Gastrocnemius medialis (tissue), 4 donors: ENCODE measurements around the gene MSL1. TPM values are rescaled to one million over a fixed set of nuclear protein-coding genes. Genes with fewer than 3 reads are reported as not detected.

Experiments
- ATAC-seq, 2 donors: fragments of 150-250 bp; one replicate each; pipeline ENCODE4 v1.9.1; 2016
- DNase-seq, 2 donors: peaks; one replicate each; pipeline ENCODE4 v3.0.0-alpha.2; 2019
- H3K27ac ChIP-seq, 4 donors: fragments of 200-600 bp; sonication (generic); 1 replicate in 1 of 4; 2 replicates in 3 of 4; pipeline ENCODE4 v1.5.1; 2016 to 2018; ENCODE audit warnings: mild to moderate bottlenecking in 2 of 4, moderate library complexity in 1 of 4
- H3K27me3 ChIP-seq, 3 donors: fragments of 200-600 bp; sonication (generic) in 2 of 3; 1 replicate in 1 of 3; 2 replicates in 2 of 3; pipeline versions ENCODE4 v1.5.1 to v1.6.0; 2016 to 2019; ENCODE audit warnings: mild to moderate bottlenecking in 1 of 3, moderate library complexity in 1 of 3
- H3K36me3 ChIP-seq, 2 donors: fragments of 200-600 bp; sonication (generic) in 1 of 2; one replicate each; pipeline ENCODE4 v1.5.1; 2017 to 2018
- H3K4me1 ChIP-seq, 2 donors: fragments of 200-600 bp; sonication (generic) in 1 of 2; one replicate each; pipeline ENCODE4 v1.5.1; 2016 to 2017; ENCODE audit warnings: mild to moderate bottlenecking in 2 of 2
- H3K4me3 ChIP-seq, 4 donors: fragments of 200-600 bp; sonication (generic) in 3 of 4; 1 replicate in 1 of 4; 2 replicates in 3 of 4; pipeline ENCODE4 v1.5.1; 2016 to 2019; ENCODE audit warnings: mild to moderate bottlenecking in 2 of 4
- H3K9me3 ChIP-seq, 3 donors: fragments of 200-600 bp; sonication (generic) in 2 of 3; 1 replicate in 1 of 3; 2 replicates in 2 of 3; pipeline ENCODE4 v1.5.1; 2016 to 2019
- POLR2A ChIP-seq, 2 donors: fragments of 450-650 bp; IDR thresholded peaks; one replicate each; pipeline ENCODE4 v1.6.1; 2017; ENCODE audit warnings: antibody characterized with exemption in 2 of 2, mild to moderate bottlenecking in 2 of 2, moderate library complexity in 2 of 2
- in situ Hi-C, 4 donors: fragments of 200-750 bp; cut with MboI; loops; one replicate each; pipeline versions ENCODE4 v1.15.0 to v1.8.0; 2017; ENCODE audit warnings: low sequenced_read_pairs in 4 of 4
- intact Hi-C: fragments of 100-400 bp; cut with DNase I; formaldehyde crosslinking; loops from one replicate; pipeline ENCODE4 v1.15.1; 2023; ENCODE audit warnings: low total_unique reads
- total RNA-seq, 4 donors: library from RNA; depleted of rRNA; stranded (reverse); fragments of >200 nt; gene quantifications; one replicate each; pipeline versions ENCODE4 v1.1.0 to v1.2.3, GENCODE V29; 2016
- TF ChIP-seq, protein P1 (sequence below), 5 experiments: fragments of 450-650 bp in 3 of 5; fragments of 200-600 bp in 2 of 5; sonication (generic) in 2 of 5; IDR thresholded peaks in 4 of 5; conservative IDR thresholded peaks in 1 of 5; 1 replicate in 4 of 5; 2 replicates in 1 of 5; pipeline ENCODE4 v1.5.1; 2016 to 2019; ENCODE audit warnings: antibody characterized with exemption in 5 of 5, mild to moderate bottlenecking in 3 of 5, moderate library complexity in 3 of 5

The MSL1 gene
- total RNA-seq, 4 donors from 2014 or later: 75.7 to 96.3 (median 85.9) TPM

DNA sequence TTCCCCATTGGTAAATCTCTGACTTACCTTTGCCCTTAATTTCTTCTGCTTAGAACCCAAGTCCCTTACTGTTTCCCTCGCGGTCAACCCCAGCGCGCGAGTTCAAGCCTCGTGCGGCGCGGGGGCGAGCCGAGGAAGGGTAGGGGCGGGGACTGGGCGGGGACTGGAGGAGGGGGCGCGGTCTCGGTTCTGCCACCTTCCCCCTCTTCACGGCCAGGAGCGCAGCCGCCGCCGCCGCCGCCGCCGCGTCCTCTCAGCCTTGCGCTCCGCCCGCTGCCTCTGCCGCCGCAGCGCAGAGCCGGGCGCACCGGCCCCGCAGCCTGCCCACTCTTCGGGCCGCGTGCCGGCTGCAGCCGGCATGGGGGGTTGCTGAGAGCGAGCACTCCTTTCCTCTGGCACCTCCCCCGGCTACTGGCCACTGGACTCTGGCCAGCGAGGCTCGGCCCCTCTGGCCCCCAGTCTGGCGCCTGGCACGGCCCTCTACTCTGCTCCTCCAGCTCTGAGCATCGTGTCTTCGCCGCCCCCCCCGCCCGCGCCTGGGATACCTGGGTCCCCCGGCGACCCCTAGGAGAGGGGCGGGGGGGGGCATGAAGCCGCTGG, 55.6 kb downstream of the MSL1 start, which contains the start of gene RAPGEFL1:
Gene RAPGEFL1 (plus strand): TSS at position 196 of the 600 bp plus-strand sequence. CDS start 392 bp downstream, at position 588.
- in situ Hi-C loops: no loop called here
- TF ChIP-seq POLR2A (IDR thresholded peaks at IDR 0.05): no peak
- TF ChIP-seq, protein P1, sequence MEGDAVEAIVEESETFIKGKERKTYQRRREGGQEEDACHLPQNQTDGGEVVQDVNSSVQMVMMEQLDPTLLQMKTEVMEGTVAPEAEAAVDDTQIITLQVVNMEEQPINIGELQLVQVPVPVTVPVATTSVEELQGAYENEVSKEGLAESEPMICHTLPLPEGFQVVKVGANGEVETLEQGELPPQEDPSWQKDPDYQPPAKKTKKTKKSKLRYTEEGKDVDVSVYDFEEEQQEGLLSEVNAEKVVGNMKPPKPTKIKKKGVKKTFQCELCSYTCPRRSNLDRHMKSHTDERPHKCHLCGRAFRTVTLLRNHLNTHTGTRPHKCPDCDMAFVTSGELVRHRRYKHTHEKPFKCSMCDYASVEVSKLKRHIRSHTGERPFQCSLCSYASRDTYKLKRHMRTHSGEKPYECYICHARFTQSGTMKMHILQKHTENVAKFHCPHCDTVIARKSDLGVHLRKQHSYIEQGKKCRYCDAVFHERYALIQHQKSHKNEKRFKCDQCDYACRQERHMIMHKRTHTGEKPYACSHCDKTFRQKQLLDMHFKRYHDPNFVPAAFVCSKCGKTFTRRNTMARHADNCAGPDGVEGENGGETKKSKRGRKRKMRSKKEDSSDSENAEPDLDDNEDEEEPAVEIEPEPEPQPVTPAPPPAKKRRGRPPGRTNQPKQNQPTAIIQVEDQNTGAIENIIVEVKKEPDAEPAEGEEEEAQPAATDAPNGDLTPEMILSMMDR (IDR thresholded peaks at IDR 0.05 in 4 of 5, conservative IDR thresholded peaks at IDR 0.05 in 1 of 5): no peak
- no peak within 1 kb of the TSS for H3K27ac ChIP-seq

DNA sequence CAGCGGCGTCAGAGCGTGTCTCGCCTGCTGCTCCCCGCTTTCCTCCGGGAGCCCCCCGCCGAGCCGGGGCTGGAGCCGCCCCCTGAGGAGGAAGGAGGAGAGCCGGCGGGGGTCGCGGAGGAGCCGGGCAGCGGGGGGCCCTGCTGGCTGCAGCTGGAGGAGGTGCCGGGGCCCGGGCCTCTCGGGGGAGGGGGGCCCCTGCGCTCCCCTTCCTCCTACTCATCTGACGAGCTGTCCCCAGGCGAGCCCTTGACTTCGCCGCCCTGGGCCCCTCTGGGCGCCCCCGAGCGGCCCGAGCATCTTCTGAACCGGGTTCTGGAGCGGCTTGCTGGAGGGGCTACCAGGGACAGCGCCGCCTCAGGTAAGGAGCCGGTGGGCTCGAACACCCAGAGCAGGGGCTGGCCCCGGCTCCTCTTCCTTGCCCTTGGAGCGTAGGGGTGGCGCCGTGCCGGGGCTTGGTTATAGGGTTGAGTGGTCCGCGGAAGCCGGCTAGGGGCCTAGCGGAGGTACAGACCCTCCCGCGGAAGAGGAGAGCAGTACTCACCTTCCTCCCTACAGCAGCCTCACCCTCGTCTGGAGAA, 56.3 kb downstream of the MSL1 start:
- intact Hi-C loops: no loop called here
- ATAC-seq: no peak
- Histone ChIP-seq H3K4me1 (peaks cover 8% of the 10 kb centered on the region in 2 donors), H3K36me3 (peaks cover 0 to 20% of the 10 kb centered on the region in 2 donors), H3K27ac (no peak overlapping the region), H3K4me3 (no peak overlapping the region), H3K27me3 (no peaks in the 10 kb centered on the region), H3K9me3 (no peaks in the 10 kb centered on the region)
- no peak for DNase-seq
- no peak for TF ChIP-seq POLR2A (IDR thresholded peaks at IDR 0.05)
- TF ChIP-seq, protein P1 (IDR thresholded peaks at IDR 0.05 in 4 of 5, conservative IDR thresholded peaks at IDR 0.05 in 1 of 5): no peak
- in situ Hi-C loops: no loop called here

More for the DNA sequence above, 55.6 kb downstream of the MSL1 start, which contains the start of gene RAPGEFL1:
- H3K36me3 ChIP-seq: peaks cover 0 to 21% of the 10 kb centered on the region in 2 donors
- H3K4me1 ChIP-seq: peaks cover 8% of the 10 kb centered on the region in 2 donors
- peak within 1 kb of the TSS; percentile 24 to 57 (median 42) for H3K4me3 ChIP-seq
- intact Hi-C loops: no loop called here
- ATAC-seq (peak; percentile 40 to 47), DNase-seq (peak; percentile 38 to 42)
- H3K27me3 ChIP-seq: no peaks in the 10 kb centered on the region
- H3K9me3 ChIP-seq: no peaks in the 10 kb centered on the region

DNA sequence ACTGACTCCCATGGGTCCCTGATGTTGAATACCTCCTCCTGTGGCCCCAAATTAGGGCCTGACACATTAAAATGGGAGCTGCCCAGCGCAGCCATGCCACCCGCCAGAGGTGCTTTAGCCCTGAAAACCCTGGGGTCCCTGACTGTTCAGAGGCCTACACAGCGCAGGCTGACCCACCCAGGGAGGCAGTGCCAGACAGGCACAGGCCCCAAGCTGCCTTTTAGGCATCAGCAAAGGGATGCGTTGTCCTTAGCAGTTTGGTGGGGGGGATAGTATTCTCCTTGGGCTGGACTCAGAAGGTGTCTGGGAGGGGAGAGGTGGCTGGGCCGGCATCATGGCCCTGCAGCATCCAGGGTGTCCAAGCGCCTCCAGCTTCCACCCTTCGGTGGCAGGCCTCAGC, 56.9 kb downstream of the MSL1 start:
- no peaks in the 10 kb centered on the region for H3K9me3 ChIP-seq
- no peak overlapping the region for H3K4me3 ChIP-seq
- H3K27ac ChIP-seq: no peak overlapping the region
- ATAC-seq (no peak), DNase-seq (no peak)
- no peak for TF ChIP-seq POLR2A (IDR thresholded peaks at IDR 0.05)
- TF ChIP-seq, protein P1 (IDR thresholded peaks at IDR 0.05 in 4 of 5, conservative IDR thresholded peaks at IDR 0.05 in 1 of 5): no peak
- intact Hi-C loops (no loop called here), in situ Hi-C loops (no loop called here)
- H3K4me1 ChIP-seq: peaks cover 8% of the 10 kb centered on the region in 2 donors
- H3K27me3 ChIP-seq: no peaks in the 10 kb centered on the region
- H3K36me3 ChIP-seq: peaks cover 0 to 20% of the 10 kb centered on the region in 2 donors

DNA sequence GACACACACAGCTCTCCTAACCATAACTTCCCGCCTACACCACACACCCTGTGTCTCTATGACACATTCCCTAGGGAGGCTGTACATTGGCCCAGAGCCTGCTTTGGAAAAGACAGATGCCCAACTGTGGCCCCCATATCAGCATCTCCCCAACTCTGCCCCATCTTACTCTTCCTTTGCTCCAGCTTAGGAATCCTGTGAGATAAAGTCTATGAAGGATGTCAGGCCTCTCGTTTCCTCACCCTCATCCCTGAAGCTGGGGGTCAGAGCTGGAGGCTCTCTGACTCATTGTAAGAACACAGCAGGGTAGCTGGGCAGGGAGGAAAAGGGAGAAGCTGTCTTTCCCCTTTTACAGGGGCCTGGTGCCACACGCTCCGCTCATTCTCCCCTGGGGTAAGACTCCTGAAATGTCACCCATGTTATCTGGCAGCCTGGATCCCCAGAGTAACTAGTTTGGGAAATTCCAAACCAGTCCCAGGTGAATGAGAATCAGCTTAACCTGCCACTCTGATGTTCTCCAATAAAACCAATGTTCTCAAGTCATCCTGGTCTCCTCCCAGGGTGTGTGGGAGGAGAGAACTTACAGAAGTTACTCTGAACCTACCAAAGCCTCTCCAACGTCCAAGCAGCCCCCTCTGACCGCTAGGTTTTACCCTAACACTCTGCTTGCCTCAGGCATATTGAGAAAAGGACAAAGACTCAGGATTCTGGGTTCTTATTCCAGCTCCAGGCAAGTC, 58.3 kb downstream of the MSL1 start:
- DNase-seq: no peak
- ATAC-seq: no peak
- Histone ChIP-seq H3K4me3 (no peak overlapping the region), H3K27ac (peak overlapping the region in 2 of 4 donors; percentile 60 to 62), H3K9me3 (no peaks in the 10 kb centered on the region), H3K27me3 (no peaks in the 10 kb centered on the region), H3K36me3 (peaks cover 0 to 7% of the 10 kb centered on the region in 2 donors), H3K4me1 (peaks cover 8% of the 10 kb centered on the region in 2 donors)
- intact Hi-C loops: no loop called here
- TF ChIP-seq POLR2A (IDR thresholded peaks at IDR 0.05): no peak
- TF ChIP-seq, protein P1 (IDR thresholded peaks at IDR 0.05 in 4 of 5, conservative IDR thresholded peaks at IDR 0.05 in 1 of 5): no peak
- in situ Hi-C loops: no loop called here
